Measurements from ENCODE around the gene ADCY3. TPM values are rescaled to one million over a fixed set of nuclear protein-coding genes. Genes with fewer than 3 reads are reported as not detected.

ADCY3 gene
- 35.7 and 46.5 TPM in 2 replicates for total RNA-seq

GRCh38 chr2:24920098-24920808 is at the start of gene ADCY3:
Gene ADCY3 (minus strand): TSS chr2:24920237. CDS start chr2:24918987, 1,250 bp downstream.

GRCh38 chr2:24792874-24793760 is 126.9 kb downstream of the ADCY3 start, which contains the start of the genes CENPO and PTRHD1:
Gene CENPO (plus strand): TSS chr2:24793425. CDS start chr2:24793920, 495 bp downstream.
Gene PTRHD1 (minus strand): TSS chr2:24793391. CDS start chr2:24793377, 14 bp downstream.

Other genes with a start within 250 kb of the ADCY3 start
- gene PTRHD1, start 126.8 kb downstream of the ADCY3 start, total RNA-seq, result 18.3 and 23.0 TPM in 2 replicates
- 0.85 and 2.2 TPM in 2 replicates for gene CENPO, start 126.8 kb downstream of the ADCY3 start, total RNA-seq
- gene DNAJC27, start 51.7 kb upstream of the ADCY3 start, total RNA-seq, result 1.5 and 4.1 TPM in 2 replicates
- gene EFR3B, start 121.8 kb upstream of the ADCY3 start, total RNA-seq, result under 0.01 TPM in 1 of 2 replicates, not detected in the other
- gene POMC, start 248.3 kb upstream of the ADCY3 start, total RNA-seq, result 0.72 TPM in 1 of 2 replicates, not detected in the other